GM12878 (cell line): ENCODE measurements around the gene SP110. TPM values are rescaled to one million over a fixed set of nuclear protein-coding genes. Genes with fewer than 3 reads are reported as not detected.
A peak's percentile ranks its signal among the peaks of the same experiment; 100 is the strongest.

Source experiments
- ATAC-seq: fragments of 200-7000 bp; cut with Tn5 transposase; 3 replicates; pipeline ENCODE4 v1.9.1; 2020; ENCODE audit warnings: mild to moderate bottlenecking, moderate library complexity
- BruUV-seq: library from RNA; stranded (reverse); fragments of 400-500 nt; replicated peaks from 2 replicates; lab custom pipeline; 2021; lab: Mats Ljungman, UMichigan
- CTCF ChIA-PET: fragments of 300-600 bp; sonication (Branson Sonifier 250); formaldehyde crosslinking; extraction: SDS; loops from one replicate; lab custom pipeline; 2021; ENCODE audit warnings: inconsistent platforms; lab: Yijun Ruan, JAX
- POLR2A ChIA-PET: fragments of 350-600 bp; formaldehyde crosslinking; extraction: SDS; loops from one replicate; lab custom pipeline; 2021; ENCODE audit warnings: inconsistent platforms; lab: Charles Lee
- RAD21 ChIA-PET: fragments of 300-600 bp; sonication (Branson Sonifier 250); formaldehyde crosslinking; loops from one replicate; lab custom pipeline; 2023; ENCODE audit warnings: antibody characterized with exemption; ENCODE audit not compliant: unreplicated experiment; lab: Charles Lee
- SMC1A ChIA-PET: fragments of 300-600 bp; sonication (Branson Sonifier 250); formaldehyde crosslinking; loops from one replicate; lab custom pipeline; 2023; ENCODE audit not compliant: unreplicated experiment, uncharacterized antibody; lab: Charles Lee
- DNase-seq: peaks from one replicate; pipeline ENCODE4 v3.0.0-alpha.2; 2011; ENCODE audit warnings: low read depth, low spot score
- FAIRE-seq: peaks from 3 replicates; lab custom pipeline; 2011; peaks lifted over from hg19 to GRCh38; lab: Jason Lieb, UNC
- H2AFZ ChIP-seq: 2 replicates; pipeline ENCODE4 v1.6.0; 2011; ENCODE audit warnings: low read depth, low read length, control low read depth; ENCODE audit not compliant: control insufficient read depth
- H3K27ac ChIP-seq: 2 replicates; pipeline ENCODE4 v1.5.1; 2011; ENCODE audit warnings: control low read depth; ENCODE audit not compliant: control insufficient read depth, insufficient read depth
- H3K27me3 ChIP-seq, 2 experiments: replicated peaks in 1 of 2; 2 replicates each; pipeline versions ENCODE4 v1.6.0 to v1.6.1; 2011; ENCODE audit warnings: low read length in 1 of 2; ENCODE audit not compliant: control insufficient read depth in 2 of 2, insufficient read depth in 2 of 2
- H3K36me3 ChIP-seq, 2 experiments: 2 replicates each; pipeline ENCODE4 v1.5.1; 2011; ENCODE audit warnings: low read length in 1 of 2; ENCODE audit not compliant: control insufficient read depth in 2 of 2, insufficient read depth in 2 of 2
- H3K4me1 ChIP-seq: 2 replicates; pipeline ENCODE4 v1.6.1; 2011; ENCODE audit warnings: mild to moderate bottlenecking, low read length, moderate library complexity, mixed read lengths; ENCODE audit not compliant: control insufficient read depth, insufficient read depth
- H3K4me2 ChIP-seq: 2 replicates; pipeline ENCODE4 v1.6.0; 2011; ENCODE audit warnings: control low read depth; ENCODE audit not compliant: control insufficient read depth, insufficient read depth
- H3K4me3 ChIP-seq: fragments of 200-600 bp; sonication (generic); 2 replicates; pipeline ENCODE4 v1.5.1; 2016
- H3K79me2 ChIP-seq: 2 replicates; pipeline ENCODE4 v1.6.0; 2011; ENCODE audit warnings: low read length; ENCODE audit not compliant: control insufficient read depth, insufficient read depth
- H3K9ac ChIP-seq: 2 replicates; pipeline ENCODE4 v1.8.0; 2011; ENCODE audit warnings: low read length, control low read depth, mixed read lengths; ENCODE audit not compliant: control insufficient read depth, insufficient read depth
- H3K9me3 ChIP-seq: replicated peaks from 3 replicates; pipeline ENCODE4 v1.5.1; 2011; ENCODE audit warnings: mild to moderate bottlenecking, low read length; ENCODE audit not compliant: control insufficient read depth, insufficient read depth
- H4K20me1 ChIP-seq: 2 replicates; pipeline ENCODE4 v1.6.0; 2011; ENCODE audit not compliant: control insufficient read depth, insufficient read depth
- ATF7 ChIP-seq: fragments of 450-650 bp; IDR thresholded peaks from 2 replicates; pipeline ENCODE4 v1.6.1; 2016; ENCODE audit warnings: low read depth, mild to moderate bottlenecking
- CHD1 ChIP-seq: IDR thresholded peaks from 2 replicates; pipeline ENCODE4 v1.6.1; 2012; ENCODE audit warnings: low read depth, low read length, improper control_type of control experiment
- CREB1 ChIP-seq: IDR thresholded peaks from 2 replicates; pipeline ENCODE4 v1.6.1; 2012; ENCODE audit warnings: low read depth, mild to moderate bottlenecking, inconsistent platforms
- FOXM1 ChIP-seq: IDR thresholded peaks from 2 replicates; pipeline ENCODE4 v1.6.1; 2012; ENCODE audit warnings: low read depth, mild to moderate bottlenecking, inconsistent platforms, low read length, moderate library complexity
- GATAD2B ChIP-seq: fragments of 450-650 bp; conservative IDR thresholded peaks from 2 replicates; pipeline ENCODE4 v1.6.1; 2017; ENCODE audit warnings: low read depth, mild to moderate bottlenecking, moderate library complexity
- HDAC6 ChIP-seq: fragments of 200-600 bp; sonication (generic); IDR thresholded peaks from one replicate; pipeline ENCODE4 v1.8.0; 2017; ENCODE audit warnings: antibody characterized with exemption; ENCODE audit not compliant: unreplicated experiment
- JUND ChIP-seq: IDR thresholded peaks from 2 replicates; pipeline ENCODE4 v1.6.1; 2012; ENCODE audit warnings: low read depth, mild to moderate bottlenecking, low read length, improper control_type of control experiment, moderate library complexity
- MEF2B ChIP-seq: fragments of 450-650 bp; IDR thresholded peaks from 2 replicates; pipeline ENCODE4 v1.6.1; 2018; ENCODE audit warnings: mild to moderate bottlenecking, moderate library complexity; ENCODE audit not compliant: partially characterized antibody, poor library complexity, severe bottlenecking
- NR2C1 ChIP-seq: fragments of 450-650 bp; IDR thresholded peaks from 2 replicates; pipeline ENCODE4 v1.6.1; 2017; ENCODE audit warnings: antibody characterized with exemption, mild to moderate bottlenecking, moderate library complexity
- RCOR1 ChIP-seq: conservative IDR thresholded peaks from 2 replicates; pipeline ENCODE4 v1.6.1; 2012; ENCODE audit warnings: low read depth, low read length, improper control_type of control experiment
- SUZ12 ChIP-seq: fragments of 200-600 bp; sonication (generic); IDR thresholded peaks from one replicate; pipeline ENCODE4 v1.6.1; 2018; ENCODE audit warnings: antibody characterized with exemption, mild to moderate bottlenecking; ENCODE audit not compliant: unreplicated experiment
- TARDBP ChIP-seq: IDR thresholded peaks from 2 replicates; pipeline ENCODE4 v1.6.1; 2016; ENCODE audit warnings: borderline replicate concordance
- YY1 ChIP-seq: IDR thresholded peaks from 2 replicates; pipeline ENCODE4 v1.6.1; 2011; ENCODE audit warnings: low read depth, mild to moderate bottlenecking, low read length
- ZNF384 ChIP-seq: IDR thresholded peaks from 2 replicates; pipeline ENCODE4 v1.6.1; 2012; ENCODE audit warnings: low read depth, mild to moderate bottlenecking, low read length, improper control_type of control experiment, borderline replicate concordance
- WGBS: methylation state at CpG from one replicate; pipeline ENCODE4 v1.1.6; 2016; ENCODE audit warnings: low lambda C conversion rate; ENCODE audit not compliant: insufficient replicate concordance, insufficient coverage; ENCODE audit errors: missing lambda C conversion rate; 5-methylcytosine and 5-hydroxymethylcytosine counted together
- in situ Hi-C: fragments of 300-500 bp; cut with MboI; formaldehyde crosslinking; loops from 9 replicates; pipeline ENCODE4 v1.14.3; 2018; ENCODE audit warnings: mixed read lengths
- intact Hi-C: fragments of 100-400 bp; cut with micrococcal nuclease; formaldehyde crosslinking; loops from one replicate; pipeline ENCODE4 v1.14.2; 2022; ENCODE audit not compliant: unreplicated experiment
- polyA plus RNA-seq, 11 experiments: library from polyadenylated mRNA; depleted of rRNA in 4 of 11; unstranded in 6 of 11; stranded (reverse) in 5 of 11; fragments of >200 nt; fragmentation: Nextera tagmentation in 4 of 11; fragmentation: Illumina TruSeq in 1 of 11; extraction: Ambion mirVana in 4 of 11; extraction: Trizol in 1 of 11; gene quantifications; 1 replicate in 1 of 11; 2 replicates in 10 of 11; pipeline versions ENCODE4 v1.2.1 to v1.2.3, GENCODE V29; 2011 to 2016; ENCODE audit warnings: inconsistent platforms in 2 of 11, missing spikeins in 2 of 11, low read depth in 1 of 11
- total RNA-seq, 4 experiments: library from RNA; depleted of rRNA in 3 of 4; stranded (reverse); fragments of >200 nt in 3 of 4; fragmentation: Illumina TruSeq in 1 of 4; extraction: Trizol in 1 of 4; gene quantifications; 2 replicates each; pipeline versions ENCODE4 v1.2.1 to v1.2.3, GENCODE V29; 2013 to 2021
- TF ChIP-seq, protein P1 (sequence below): IDR thresholded peaks from 2 replicates; pipeline ENCODE4 v1.6.1; 2011; ENCODE audit warnings: borderline replicate concordance, low read depth, mild to moderate bottlenecking, moderate library complexity, mixed read lengths, low read length; ENCODE audit not compliant: insufficient read depth; ENCODE audit errors: extremely low read length
- TF ChIP-seq, protein P2 (sequence below): fragments of 450-650 bp; IDR thresholded peaks from 2 replicates; pipeline ENCODE4 v1.6.1; 2017; ENCODE audit warnings: low read depth, mild to moderate bottlenecking, moderate library complexity
- TF ChIP-seq, protein P3 (sequence below): fragments of 150-350 bp; IDR thresholded peaks from 2 replicates; pipeline ENCODE4 v1.6.1; 2016; ENCODE audit warnings: low read depth, low read length

The SP110 gene
- total and polyA plus RNA-seq, 10 of the 15 experiments (the other 5 are each of a cell fraction or from before 2014, with no cell fraction given) = 81.2 to 149 (median 100) TPM

DNA sequence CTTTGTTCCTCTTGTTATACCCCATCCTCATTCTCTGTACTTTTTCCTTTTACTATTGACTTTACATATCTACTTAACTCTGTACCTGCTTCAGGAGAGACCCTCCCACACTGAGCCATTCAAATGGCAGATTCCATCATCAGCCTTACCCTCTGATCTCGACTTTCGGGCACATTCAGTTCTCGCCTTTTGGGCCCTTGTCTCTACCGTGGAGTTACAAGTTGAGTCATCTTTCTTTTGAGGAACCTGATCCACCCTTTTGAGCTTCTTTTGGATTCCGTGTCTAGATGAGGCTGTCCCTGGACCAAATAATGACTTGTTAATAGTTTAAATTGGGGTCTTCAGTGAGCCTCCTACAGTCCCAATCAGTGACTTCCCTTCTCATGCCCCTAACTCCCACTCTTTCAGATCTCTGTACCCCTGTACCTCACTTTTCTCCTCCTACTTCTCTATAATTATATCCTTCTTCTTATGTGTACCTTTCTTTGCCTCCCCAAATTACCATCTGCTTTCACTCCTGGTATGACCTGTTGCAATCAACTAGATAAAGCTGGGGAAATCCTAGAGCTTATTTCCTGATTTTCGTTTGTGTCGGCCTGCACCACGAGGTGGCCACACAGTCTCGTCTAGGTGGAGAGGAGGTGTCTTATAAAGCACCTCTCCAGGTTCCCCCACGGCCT, 17.2 kb downstream of the SP110 start:
- H3K27ac ChIP-seq = peak overlapping the region; percentile 39
- RAD21 ChIA-PET = interaction anchor here (0.6 to 3.9 kb wide), 47 partner anchors 9 to 596 kb away, joined by 3 to 37 read pairs (median 5); partner anchors contain the start of genes CAB39, SP110, SP140 and SP140L
- H3K4me3 ChIP-seq = 0 out of 2 replicates have a peak overlapping the region, but pooled peaks have one; percentile 2
- in situ Hi-C loops (no loop called here), intact Hi-C loops (loop anchor here (2.0 to 5.0 kb wide), 5 partner anchors 14 to 408 kb away; partner anchors contain the start of genes SP100 and SP140L)
- WGBS = 4% methylated on average over 10 of the region's 10 CpGs
- no peaks in the 10 kb centered on the region for H3K27me3 ChIP-seq
- H2AFZ ChIP-seq = no peak overlapping the region
- H3K79me2 ChIP-seq = no peaks in the 10 kb centered on the region; the same call in none of the 2 replicates
- peaks cover 4% of the 10 kb centered on the region; the same call in 2 of the 3 replicates for H3K9me3 ChIP-seq
- SMC1A ChIA-PET = interaction anchor here (0.6 to 9.6 kb wide), 48 partner anchors 9 to 596 kb away, joined by 3 to 121 read pairs (median 4); partner anchors contain the start of genes SP110, SP140 and SP140L
- POLR2A ChIA-PET = interaction anchor here (0.6 to 2.0 kb wide), 10 partner anchors 12 to 502 kb away, joined by 3 to 8 read pairs (median 4); partner anchors contain the start of genes SP110, SP140 and SP140L
- DNase-seq (peak; percentile 60), ATAC-seq (peak; percentile 77), FAIRE-seq (peak; percentile 70)
- CTCF ChIA-PET = interaction anchor here (0.6 to 3.5 kb wide), 45 partner anchors 11 to 596 kb away, joined by 3 to 25 read pairs (median 3); partner anchors contain the start of genes SP100, SP110, SP140 and SP140L
- H3K9ac ChIP-seq = peak overlapping the region; percentile 2; the same call in 1 of the 2 replicates
- peak overlapping the region; percentile 91 for H3K4me2 ChIP-seq
- peaks cover 8 to 50% of the 10 kb centered on the region in 2 experiments for H3K36me3 ChIP-seq
- H4K20me1 ChIP-seq = no peaks in the 10 kb centered on the region
- H3K4me1 ChIP-seq = peaks cover 48% of the 10 kb centered on the region
- BruUV-seq = no TSS peak
- TF ChIP-seq HDAC6 (no peak), YY1 (peak; percentile 30; the same call in 1 of the 2 replicates), NR2C1 (no peak), FOXM1 (peak; percentile 76), JUND (no peak), ZNF384 (no peak), CREB1 (no peak), TARDBP (no peak), SUZ12 (no peak), MEF2B (no peak), ATF7 (no peak; the same call in 1 of the 2 replicates), CHD1 (no peak), RCOR1 (no peak), GATAD2B (no peak)
- TF ChIP-seq, protein P1, sequence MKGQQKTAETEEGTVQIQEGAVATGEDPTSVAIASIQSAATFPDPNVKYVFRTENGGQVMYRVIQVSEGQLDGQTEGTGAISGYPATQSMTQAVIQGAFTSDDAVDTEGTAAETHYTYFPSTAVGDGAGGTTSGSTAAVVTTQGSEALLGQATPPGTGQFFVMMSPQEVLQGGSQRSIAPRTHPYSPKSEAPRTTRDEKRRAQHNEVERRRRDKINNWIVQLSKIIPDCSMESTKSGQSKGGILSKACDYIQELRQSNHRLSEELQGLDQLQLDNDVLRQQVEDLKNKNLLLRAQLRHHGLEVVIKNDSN = no peak
- TF ChIP-seq, protein P2, sequence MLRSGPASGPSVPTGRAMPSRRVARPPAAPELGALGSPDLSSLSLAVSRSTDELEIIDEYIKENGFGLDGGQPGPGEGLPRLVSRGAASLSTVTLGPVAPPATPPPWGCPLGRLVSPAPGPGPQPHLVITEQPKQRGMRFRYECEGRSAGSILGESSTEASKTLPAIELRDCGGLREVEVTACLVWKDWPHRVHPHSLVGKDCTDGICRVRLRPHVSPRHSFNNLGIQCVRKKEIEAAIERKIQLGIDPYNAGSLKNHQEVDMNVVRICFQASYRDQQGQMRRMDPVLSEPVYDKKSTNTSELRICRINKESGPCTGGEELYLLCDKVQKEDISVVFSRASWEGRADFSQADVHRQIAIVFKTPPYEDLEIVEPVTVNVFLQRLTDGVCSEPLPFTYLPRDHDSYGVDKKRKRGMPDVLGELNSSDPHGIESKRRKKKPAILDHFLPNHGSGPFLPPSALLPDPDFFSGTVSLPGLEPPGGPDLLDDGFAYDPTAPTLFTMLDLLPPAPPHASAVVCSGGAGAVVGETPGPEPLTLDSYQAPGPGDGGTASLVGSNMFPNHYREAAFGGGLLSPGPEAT = no peak
- TF ChIP-seq, protein P3, sequence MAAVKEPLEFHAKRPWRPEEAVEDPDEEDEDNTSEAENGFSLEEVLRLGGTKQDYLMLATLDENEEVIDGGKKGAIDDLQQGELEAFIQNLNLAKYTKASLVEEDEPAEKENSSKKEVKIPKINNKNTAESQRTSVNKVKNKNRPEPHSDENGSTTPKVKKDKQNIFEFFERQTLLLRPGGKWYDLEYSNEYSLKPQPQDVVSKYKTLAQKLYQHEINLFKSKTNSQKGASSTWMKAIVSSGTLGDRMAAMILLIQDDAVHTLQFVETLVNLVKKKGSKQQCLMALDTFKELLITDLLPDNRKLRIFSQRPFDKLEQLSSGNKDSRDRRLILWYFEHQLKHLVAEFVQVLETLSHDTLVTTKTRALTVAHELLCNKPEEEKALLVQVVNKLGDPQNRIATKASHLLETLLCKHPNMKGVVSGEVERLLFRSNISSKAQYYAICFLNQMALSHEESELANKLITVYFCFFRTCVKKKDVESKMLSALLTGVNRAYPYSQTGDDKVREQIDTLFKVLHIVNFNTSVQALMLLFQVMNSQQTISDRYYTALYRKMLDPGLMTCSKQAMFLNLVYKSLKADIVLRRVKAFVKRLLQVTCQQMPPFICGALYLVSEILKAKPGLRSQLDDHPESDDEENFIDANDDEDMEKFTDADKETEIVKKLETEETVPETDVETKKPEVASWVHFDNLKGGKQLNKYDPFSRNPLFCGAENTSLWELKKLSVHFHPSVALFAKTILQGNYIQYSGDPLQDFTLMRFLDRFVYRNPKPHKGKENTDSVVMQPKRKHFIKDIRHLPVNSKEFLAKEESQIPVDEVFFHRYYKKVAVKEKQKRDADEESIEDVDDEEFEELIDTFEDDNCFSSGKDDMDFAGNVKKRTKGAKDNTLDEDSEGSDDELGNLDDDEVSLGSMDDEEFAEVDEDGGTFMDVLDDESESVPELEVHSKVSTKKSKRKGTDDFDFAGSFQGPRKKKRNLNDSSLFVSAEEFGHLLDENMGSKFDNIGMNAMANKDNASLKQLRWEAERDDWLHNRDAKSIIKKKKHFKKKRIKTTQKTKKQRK = no peak
